HL-60 (cell line): Measurements from ENCODE around the gene ENKD1.

Source experiments
- DNase-seq, 2 experiments: peaks; one replicate each; pipeline ENCODE4 v3.0.0-alpha.2; 2010 to 2020; ENCODE audit warnings: low read depth in 1 of 2, low spot score in 1 of 2
- H3K27ac ChIP-seq: fragments of 250-450 bp; sonication (Bioruptor Pico); replicated peaks from 2 replicates; pipeline ENCODE4 v1.5.1; 2020; ENCODE audit warnings: mild to moderate bottlenecking, moderate library complexity
- H3K27me3 ChIP-seq: fragments of 250-450 bp; sonication (Bioruptor Pico); 2 replicates; pipeline ENCODE4 v1.5.1; 2021; ENCODE audit warnings: mild to moderate bottlenecking, moderate library complexity; ENCODE audit not compliant: insufficient read depth, poor library complexity, severe bottlenecking
- H3K4me3 ChIP-seq: replicated peaks from 2 replicates; pipeline ENCODE4 v1.5.1; 2011; ENCODE audit warnings: mild to moderate bottlenecking, control low read depth, low read length; ENCODE audit not compliant: insufficient read depth
- CTCF ChIP-seq: IDR thresholded peaks from one replicate; pipeline ENCODE4 v1.5.1; 2011; ENCODE audit warnings: low read length, control low read depth, inconsistent platforms; ENCODE audit not compliant: insufficient read depth
- GABPA ChIP-seq: IDR thresholded peaks from 2 replicates; pipeline ENCODE4 v1.6.1; 2012; ENCODE audit warnings: low read depth
- POLR2AphosphoS5 ChIP-seq: IDR thresholded peaks from 2 replicates; pipeline ENCODE4 v1.6.1; 2012; ENCODE audit warnings: low read depth
- REST ChIP-seq: IDR thresholded peaks from 2 replicates; pipeline ENCODE4 v1.6.1; 2012; ENCODE audit warnings: low read depth; ENCODE audit not compliant: insufficient replicate concordance
- SPI1 ChIP-seq: IDR thresholded peaks from 2 replicates; pipeline ENCODE4 v1.6.1; 2012; ENCODE audit warnings: low read depth, mild to moderate bottlenecking, borderline replicate concordance

The ENKD1 gene

GRCh38 chr16:67636713-67637112 lies 29.8 kb downstream of the ENKD1 start:
- Histone ChIP-seq H3K27me3 (no peaks in the 10 kb centered on the region), H3K27ac (no peak overlapping the region), H3K4me3 (no peak overlapping the region)
- TF ChIP-seq CTCF: no peak
- TF ChIP-seq SPI1: no peak
- TF ChIP-seq POLR2AphosphoS5: no peak
- TF ChIP-seq REST: no peak
- TF ChIP-seq GABPA: no peak
- DNase-seq: no peak

GRCh38 chr16:67632415-67633172 lies 34.0 kb downstream of the ENKD1 start:
- Histone ChIP-seq H3K27ac (no peak overlapping the region), H3K27me3 (no peaks in the 10 kb centered on the region), H3K4me3 (no peak overlapping the region)
- TF ChIP-seq SPI1: no peak
- no peak for TF ChIP-seq REST
- TF ChIP-seq GABPA: no peak
- no peak for TF ChIP-seq POLR2AphosphoS5
- no peak for TF ChIP-seq CTCF
- no peak for DNase-seq

- no peak for DNase-seq
- Histone ChIP-seq H3K27me3 (no peaks in the 10 kb centered on the region), H3K27ac (no peak overlapping the region), H3K4me3 (no peak overlapping the region)
- TF ChIP-seq GABPA (no peak), REST (no peak), CTCF (no peak), POLR2AphosphoS5 (no peak), SPI1 (no peak)
These were observed 38.3 kb downstream of the ENKD1 start for GRCh38 chr16:67628216-67628615.
